ENCODE measurements around the gene PASD1. TPM values are rescaled to one million over a fixed set of nuclear protein-coding genes. Genes with fewer than 3 reads are reported as not detected.

PASD1 gene
- total RNA-seq, 1 donor from 2014 or later = not detected

- no peak for TF ChIP-seq CTCF (IDR thresholded peaks at IDR 0.05)
- no peaks in the 10 kb centered on the region for H3K27me3 Mint-ChIP-seq (ENCODE audit: low read depth)
- no peak overlapping the region for H3K4me3 Mint-ChIP-seq (ENCODE audit: unreplicated experiment)
- no peak for DNase-seq (ENCODE audit: low spot score)
- peaks cover 8% of the 10 kb centered on the region for H3K9me3 Mint-ChIP-seq (ENCODE audit: low read depth)
- H3K27ac Mint-ChIP-seq (ENCODE audit: unreplicated experiment) = no peak overlapping the region
- H3K36me3 Mint-ChIP-seq (ENCODE audit: low read depth) = no peaks in the 10 kb centered on the region
- no peaks in the 10 kb centered on the region for H3K4me1 Mint-ChIP-seq (ENCODE audit: low read depth)
These were observed 145.3 kb downstream of the PASD1 start for GRCh38 chrX:151708821-151709220.

GRCh38 chrX:151710457-151710856 is 147.0 kb downstream of the PASD1 start:
- Mint-ChIP-seq H3K27ac (ENCODE audit: unreplicated experiment) (no peak overlapping the region), H3K36me3 (ENCODE audit: low read depth) (no peaks in the 10 kb centered on the region), H3K9me3 (ENCODE audit: low read depth) (peaks cover 6% of the 10 kb centered on the region)

GRCh38 chrX:151711154-151711553 is 147.7 kb downstream of the PASD1 start:
- no peaks in the 10 kb centered on the region for H3K36me3 Mint-ChIP-seq (ENCODE audit: low read depth)
- no peak overlapping the region for H3K27ac Mint-ChIP-seq (ENCODE audit: unreplicated experiment)

More at GRCh38 chrX:151710457-151710856, 147.0 kb downstream of the PASD1 start:
- no peak overlapping the region for H3K4me3 Mint-ChIP-seq (ENCODE audit: unreplicated experiment)
- no peak for DNase-seq (ENCODE audit: low spot score)
- no peaks in the 10 kb centered on the region for H3K4me1 Mint-ChIP-seq (ENCODE audit: low read depth)
- TF ChIP-seq CTCF (IDR thresholded peaks at IDR 0.05) = no peak
- no peaks in the 10 kb centered on the region for H3K27me3 Mint-ChIP-seq (ENCODE audit: low read depth)

GRCh38 chrX:151711787-151712186 is 148.3 kb downstream of the PASD1 start:
- H3K27me3 Mint-ChIP-seq (ENCODE audit: low read depth) = no peaks in the 10 kb centered on the region
- DNase-seq (ENCODE audit: low spot score) = no peak
- H3K36me3 Mint-ChIP-seq (ENCODE audit: low read depth) = no peaks in the 10 kb centered on the region
- TF ChIP-seq CTCF (IDR thresholded peaks at IDR 0.05) = no peak
- no peak overlapping the region for H3K27ac Mint-ChIP-seq (ENCODE audit: unreplicated experiment)
- H3K9me3 Mint-ChIP-seq (ENCODE audit: low read depth) = peaks cover 14% of the 10 kb centered on the region
- no peaks in the 10 kb centered on the region for H3K4me1 Mint-ChIP-seq (ENCODE audit: low read depth)
- H3K4me3 Mint-ChIP-seq (ENCODE audit: unreplicated experiment) = no peak overlapping the region

More at GRCh38 chrX:151711154-151711553, 147.7 kb downstream of the PASD1 start:
- Mint-ChIP-seq H3K4me3 (ENCODE audit: unreplicated experiment) (no peak overlapping the region), H3K27me3 (ENCODE audit: low read depth) (no peaks in the 10 kb centered on the region), H3K4me1 (ENCODE audit: low read depth) (no peaks in the 10 kb centered on the region), H3K9me3 (ENCODE audit: low read depth) (peaks cover 9% of the 10 kb centered on the region)
- no peak for DNase-seq (ENCODE audit: low spot score)
- no peak for TF ChIP-seq CTCF (IDR thresholded peaks at IDR 0.05)

- no peak for DNase-seq (ENCODE audit: low spot score)
These were observed 148.8 kb downstream of the PASD1 start for GRCh38 chrX:151712253-151712652.

More at GRCh38 chrX:151712253-151712652, 148.8 kb downstream of the PASD1 start:
- Mint-ChIP-seq H3K27me3 (ENCODE audit: low read depth) (no peaks in the 10 kb centered on the region), H3K4me1 (ENCODE audit: low read depth) (no peaks in the 10 kb centered on the region), H3K4me3 (ENCODE audit: unreplicated experiment) (no peak overlapping the region), H3K36me3 (ENCODE audit: low read depth) (no peaks in the 10 kb centered on the region), H3K27ac (ENCODE audit: unreplicated experiment) (no peak overlapping the region), H3K9me3 (ENCODE audit: low read depth) (peaks cover 12% of the 10 kb centered on the region)
- no peak for TF ChIP-seq CTCF (IDR thresholded peaks at IDR 0.05)
